Keratinocyte (primary cell): ENCODE results near the gene ADGRA1. TPM values are rescaled to one million over a fixed set of nuclear protein-coding genes. Genes with fewer than 3 reads are reported as not detected.

Source experiments
- DNase-seq: peaks from one replicate; pipeline ENCODE4 v3.0.0-alpha.2; 2011; ENCODE audit warnings: low read depth, missing footprints, low spot score
- FAIRE-seq: peaks from 2 replicates; lab custom pipeline; 2011; peaks lifted over from hg19 to GRCh38; lab: Jason Lieb, UNC
- H2AFZ ChIP-seq: 2 replicates; pipeline ENCODE4 v1.6.0; 2012; ENCODE audit warnings: low read length, control low read depth, inconsistent platforms; ENCODE audit not compliant: control insufficient read depth
- H3K27ac ChIP-seq: 2 replicates; pipeline ENCODE4 v1.5.1; 2011; ENCODE audit warnings: low read length; ENCODE audit not compliant: control insufficient read depth, insufficient read depth
- H3K27me3 ChIP-seq: 3 replicates; pipeline ENCODE4 v1.6.0; 2011; ENCODE audit warnings: low read length; ENCODE audit not compliant: control insufficient read depth, insufficient read depth; ENCODE audit errors: extremely low read depth
- H3K36me3 ChIP-seq, 2 experiments: 2 replicates in 1 of 2; 3 replicates in 1 of 2; pipeline ENCODE4 v1.5.1; 2011; ENCODE audit warnings: low read length in 2 of 2, mild to moderate bottlenecking in 1 of 2; ENCODE audit not compliant: control insufficient read depth in 2 of 2, insufficient read depth in 2 of 2; ENCODE audit errors: extremely low read depth in 1 of 2
- H3K4me1 ChIP-seq: 3 replicates; pipeline ENCODE4 v1.5.1; 2011; ENCODE audit warnings: low read length; ENCODE audit not compliant: control insufficient read depth, insufficient read depth; ENCODE audit errors: extremely low read depth
- H3K4me2 ChIP-seq: 3 replicates; pipeline ENCODE4 v1.6.0; 2011; ENCODE audit warnings: low read depth, low read length; ENCODE audit not compliant: control insufficient read depth, insufficient read depth; ENCODE audit errors: extremely low read depth
- H3K4me3 ChIP-seq, 3 experiments: fragments of 200-600 bp in 1 of 3; sonication (generic) in 1 of 3; 2 replicates in 2 of 3; 3 replicates in 1 of 3; pipeline ENCODE4 v1.5.1; 2011 to 2016; ENCODE audit warnings: low read length in 3 of 3, mild to moderate bottlenecking in 3 of 3, control low read depth in 2 of 3, inconsistent platforms in 1 of 3, low read depth in 1 of 3, mixed read lengths in 1 of 3, mixed run types in 1 of 3, moderate library complexity in 1 of 3; ENCODE audit not compliant: control insufficient read depth in 2 of 3, insufficient read depth in 2 of 3; ENCODE audit errors: extremely low read depth in 1 of 3
- H3K79me2 ChIP-seq: 2 replicates; pipeline ENCODE4 v1.6.0; 2012; ENCODE audit warnings: low read length; ENCODE audit not compliant: control insufficient read depth, insufficient read depth
- H3K9ac ChIP-seq: 3 replicates; pipeline ENCODE4 v1.6.0; 2011; ENCODE audit warnings: low read length; ENCODE audit not compliant: control insufficient read depth, insufficient read depth; ENCODE audit errors: extremely low read depth
- H3K9me1 ChIP-seq: 3 replicates; pipeline ENCODE4 v1.6.0; 2011; ENCODE audit warnings: low read length; ENCODE audit not compliant: control insufficient read depth, insufficient read depth; ENCODE audit errors: extremely low read depth
- H3K9me3 ChIP-seq: 2 replicates; pipeline ENCODE4 v1.5.1; 2012; ENCODE audit warnings: low read depth, low read length; ENCODE audit not compliant: control insufficient read depth
- H4K20me1 ChIP-seq: 3 replicates; pipeline ENCODE4 v1.6.0; 2011; ENCODE audit warnings: low read length; ENCODE audit not compliant: control insufficient read depth, insufficient read depth; ENCODE audit errors: extremely low read depth
- EZH2 ChIP-seq: IDR thresholded peaks from one replicate; pipeline ENCODE4 v1.6.1; 2012; ENCODE audit warnings: inconsistent platforms, mild to moderate bottlenecking, low read length, moderate library complexity
- dilution Hi-C: fragments of 300-500 bp; cut with MboI; formaldehyde crosslinking; loops from one replicate; pipeline ENCODE4 v1.7.0; 2020; ENCODE audit warnings: low sequenced_read_pairs; ENCODE audit not compliant: extremely low pct_ligation_motif_present
- polyA plus RNA-seq, 5 experiments: library from polyadenylated mRNA; depleted of rRNA in 3 of 5; stranded (reverse) in 3 of 5; stranded (forward) in 1 of 5; unstranded in 1 of 5; fragments of >200 nt; gene quantifications; 1 replicate in 1 of 5; 2 replicates in 3 of 5; 3 replicates in 1 of 5; pipeline versions ENCODE4 v1.2.1 to v1.2.3, GENCODE V29; 2011 to 2012; ENCODE audit warnings: missing spikeins in 2 of 5, low read depth in 1 of 5, low replicate concordance in 1 of 5
- TF ChIP-seq, protein P1 (sequence below), 3 experiments: IDR thresholded peaks in 1 of 3; conservative IDR thresholded peaks in 1 of 3; optimal IDR thresholded peaks in 1 of 3; 2 replicates in 2 of 3; 3 replicates in 1 of 3; pipeline versions ENCODE3 to v1.5.1; 2011; ENCODE audit warnings: low read length in 3 of 3, mild to moderate bottlenecking in 3 of 3, moderate library complexity in 2 of 3, control low read depth in 1 of 3, inconsistent platforms in 1 of 3; ENCODE audit not compliant: insufficient read depth in 2 of 3; ENCODE audit errors: extremely low read depth in 1 of 3

The ADGRA1 gene
- polyA plus RNA-seq, 1 donor (not counting 4 experiments of a cell fraction or from before 2014, with no cell fraction given), result not detected

DNA sequence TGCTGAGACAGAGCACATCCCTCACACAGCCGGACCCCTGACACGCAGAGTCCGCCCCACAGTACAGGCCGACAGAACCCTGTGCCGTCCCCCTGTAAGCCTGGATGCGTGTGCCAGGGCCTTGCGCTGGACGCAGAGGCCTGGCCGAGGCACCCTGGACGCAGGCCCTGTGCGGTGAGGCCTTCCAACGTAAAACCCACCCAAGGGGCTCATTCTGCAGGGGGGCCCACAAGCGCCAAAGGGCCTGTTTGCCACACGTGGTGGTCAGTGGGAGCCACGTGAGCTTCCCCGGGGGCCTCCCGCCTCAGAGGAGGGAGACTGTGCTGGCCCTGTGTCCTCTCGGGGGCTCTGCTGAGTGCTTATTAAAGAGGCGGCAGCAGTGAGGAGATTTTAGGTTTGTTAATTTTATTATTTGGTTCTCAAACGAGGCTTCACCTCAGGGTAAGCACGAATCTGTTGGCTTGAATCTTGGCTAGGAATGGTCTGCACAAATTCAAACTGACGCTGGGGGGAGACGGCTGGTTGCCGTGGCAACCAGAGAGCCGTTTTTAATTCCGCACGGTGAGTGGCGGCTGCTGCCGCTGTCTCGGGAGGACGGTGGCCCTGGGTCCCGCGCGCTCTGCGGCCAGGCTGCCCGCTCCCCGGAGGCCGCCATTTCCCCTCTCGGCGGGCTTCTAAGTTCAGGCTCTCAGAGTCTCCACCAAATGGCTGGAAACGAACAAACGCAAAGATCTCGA, 4.9 kb upstream of the ADGRA1 start:
- no peak overlapping the region for H3K4me3 ChIP-seq
- no peak for DNase-seq
- H3K79me2 ChIP-seq, result no peaks in the 10 kb centered on the region
- no peak overlapping the region for H3K9ac ChIP-seq
- no peaks in the 10 kb centered on the region for H3K4me1 ChIP-seq
- dilution Hi-C loops, result no loop called here
- TF ChIP-seq, protein P1, sequence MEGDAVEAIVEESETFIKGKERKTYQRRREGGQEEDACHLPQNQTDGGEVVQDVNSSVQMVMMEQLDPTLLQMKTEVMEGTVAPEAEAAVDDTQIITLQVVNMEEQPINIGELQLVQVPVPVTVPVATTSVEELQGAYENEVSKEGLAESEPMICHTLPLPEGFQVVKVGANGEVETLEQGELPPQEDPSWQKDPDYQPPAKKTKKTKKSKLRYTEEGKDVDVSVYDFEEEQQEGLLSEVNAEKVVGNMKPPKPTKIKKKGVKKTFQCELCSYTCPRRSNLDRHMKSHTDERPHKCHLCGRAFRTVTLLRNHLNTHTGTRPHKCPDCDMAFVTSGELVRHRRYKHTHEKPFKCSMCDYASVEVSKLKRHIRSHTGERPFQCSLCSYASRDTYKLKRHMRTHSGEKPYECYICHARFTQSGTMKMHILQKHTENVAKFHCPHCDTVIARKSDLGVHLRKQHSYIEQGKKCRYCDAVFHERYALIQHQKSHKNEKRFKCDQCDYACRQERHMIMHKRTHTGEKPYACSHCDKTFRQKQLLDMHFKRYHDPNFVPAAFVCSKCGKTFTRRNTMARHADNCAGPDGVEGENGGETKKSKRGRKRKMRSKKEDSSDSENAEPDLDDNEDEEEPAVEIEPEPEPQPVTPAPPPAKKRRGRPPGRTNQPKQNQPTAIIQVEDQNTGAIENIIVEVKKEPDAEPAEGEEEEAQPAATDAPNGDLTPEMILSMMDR (optimal IDR thresholded peaks at IDR 0.05 in 1 of 3, IDR thresholded peaks at IDR 0.05 in 1 of 3, conservative IDR thresholded peaks at IDR 0.05 in 1 of 3; ENCODE audit: extremely low read depth in 1 of 3, insufficient read depth in 2 of 3, low read length in 3 of 3), result no peak
- TF ChIP-seq EZH2, result no peak
- H3K27me3 ChIP-seq, result peaks cover 17% of the 10 kb centered on the region
- H3K27ac ChIP-seq, result no peak overlapping the region
- H2AFZ ChIP-seq, result no peak overlapping the region
- peaks cover 9% of the 10 kb centered on the region for H3K9me3 ChIP-seq
- no peak for FAIRE-seq
- H4K20me1 ChIP-seq, result no peaks in the 10 kb centered on the region
- H3K9me1 ChIP-seq, result no peaks in the 10 kb centered on the region
- no peaks in the 10 kb centered on the region for H3K36me3 ChIP-seq
- no peak overlapping the region for H3K4me2 ChIP-seq

DNA sequence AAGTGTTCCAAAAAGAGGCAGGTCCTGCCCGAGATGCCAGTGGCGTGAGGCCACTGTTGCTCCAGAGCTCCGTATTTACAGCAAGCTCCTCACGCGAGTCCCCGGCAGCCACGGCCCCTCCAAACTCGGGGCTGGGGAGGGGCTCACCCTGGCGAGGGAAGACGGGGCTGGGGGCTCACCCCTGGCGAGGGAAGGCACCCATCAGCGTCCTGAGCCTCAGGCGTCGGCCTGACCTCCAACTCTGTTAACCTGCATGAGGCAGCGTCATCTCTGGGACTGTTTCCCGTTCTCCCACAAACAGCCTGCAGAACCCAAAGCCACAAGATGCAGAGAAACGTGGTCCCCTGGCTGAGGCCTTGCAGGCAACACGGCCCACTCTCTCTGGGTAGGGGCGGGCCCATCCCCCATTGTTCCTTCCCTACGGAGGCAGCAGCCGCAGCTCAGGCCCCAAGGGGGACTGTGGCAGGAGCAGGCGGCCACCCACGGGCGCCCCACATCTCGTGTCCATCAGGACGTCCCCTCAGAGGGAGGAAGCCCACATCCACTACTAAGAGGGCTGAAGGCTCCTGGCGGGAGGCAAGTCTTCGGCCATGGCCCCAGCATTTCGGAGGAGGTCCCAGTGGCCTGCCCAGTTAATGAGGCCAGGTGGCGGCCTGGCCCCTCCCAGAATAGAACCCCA, 4.2 kb upstream of the ADGRA1 start:
- H3K9me3 ChIP-seq, result peaks cover 9% of the 10 kb centered on the region
- H3K9me1 ChIP-seq, result no peaks in the 10 kb centered on the region
- DNase-seq (no peak), FAIRE-seq (no peak)
- dilution Hi-C loops, result no loop called here
- no peak overlapping the region for H3K9ac ChIP-seq
- no peaks in the 10 kb centered on the region for H4K20me1 ChIP-seq
- no peaks in the 10 kb centered on the region for H3K79me2 ChIP-seq
- no peaks in the 10 kb centered on the region for H3K4me1 ChIP-seq
- no peak overlapping the region for H2AFZ ChIP-seq
- TF ChIP-seq, protein P1 (optimal IDR thresholded peaks at IDR 0.05 in 1 of 3, IDR thresholded peaks at IDR 0.05 in 1 of 3, conservative IDR thresholded peaks at IDR 0.05 in 1 of 3; ENCODE audit: extremely low read depth in 1 of 3, insufficient read depth in 2 of 3, low read length in 3 of 3), result no peak
- no peak for TF ChIP-seq EZH2
- no peak overlapping the region for H3K27ac ChIP-seq
- no peak overlapping the region for H3K4me3 ChIP-seq
- no peaks in the 10 kb centered on the region for H3K36me3 ChIP-seq
- peaks cover 25% of the 10 kb centered on the region for H3K27me3 ChIP-seq
- no peak overlapping the region for H3K4me2 ChIP-seq
